Endothelial cell of umbilical vein (primary cell): ENCODE data around the gene ANKRD33B. TPM values are rescaled to one million over a fixed set of nuclear protein-coding genes. Genes with fewer than 3 reads are reported as not detected.

Experiments used
- BruUV-seq: library from RNA; stranded (reverse); fragments of 400-500 nt; replicated peaks from 2 replicates; lab custom pipeline; 2021; lab: Mats Ljungman, UMichigan
- CTCF ChIA-PET: fragments of 300-600, 350-600 bp; sonication (Branson Sonifier 250); formaldehyde crosslinking; loops from one replicate; lab custom pipeline; 2021; ENCODE audit warnings: antibody characterized with exemption, inconsistent platforms; lab: Charles Lee
- POLR2A ChIA-PET: fragments of 300-600, 350-600 bp; sonication (Branson Sonifier 250); formaldehyde crosslinking; loops from one replicate; lab custom pipeline; 2021; ENCODE audit warnings: antibody characterized with exemption, inconsistent platforms; lab: Charles Lee
- DNase-seq: peaks from one replicate; pipeline ENCODE4 v3.0.0-alpha.2; 2011; ENCODE audit warnings: low read depth, low spot score
- FAIRE-seq: peaks from 2 replicates; lab custom pipeline; 2011; peaks lifted over from hg19 to GRCh38; lab: Jason Lieb, UNC
- H2AFZ ChIP-seq: 2 replicates; pipeline ENCODE4 v1.6.0; 2012; ENCODE audit warnings: low read depth, low read length, control low read depth, inconsistent platforms
- H3K27ac ChIP-seq: 2 replicates; pipeline ENCODE4 v1.5.1; 2011; ENCODE audit warnings: low read depth, mild to moderate bottlenecking, control low read depth, low read length, moderate library complexity; ENCODE audit not compliant: insufficient read depth
- H3K27me3 ChIP-seq, 2 experiments: 2 replicates each; pipeline versions ENCODE4 v1.6.0 to v1.6.1; 2011; ENCODE audit warnings: low read length in 2 of 2, mixed read lengths in 1 of 2; ENCODE audit not compliant: control insufficient read depth in 2 of 2, insufficient read depth in 2 of 2
- H3K36me3 ChIP-seq, 2 experiments: 2 replicates in 1 of 2; 3 replicates in 1 of 2; pipeline ENCODE4 v1.5.1; 2011; ENCODE audit warnings: low read length in 2 of 2, mild to moderate bottlenecking in 1 of 2, moderate library complexity in 1 of 2; ENCODE audit not compliant: control insufficient read depth in 2 of 2, insufficient read depth in 2 of 2; ENCODE audit errors: extremely low read depth in 1 of 2
- H3K4me1 ChIP-seq: 3 replicates; pipeline ENCODE4 v1.5.1; 2011; ENCODE audit warnings: mild to moderate bottlenecking, low read length; ENCODE audit not compliant: control insufficient read depth, insufficient read depth; ENCODE audit errors: extremely low read depth
- H3K4me2 ChIP-seq: 2 replicates; pipeline ENCODE4 v1.6.1; 2011; ENCODE audit warnings: low read length, control low read depth, mixed read lengths; ENCODE audit not compliant: insufficient read depth
- H3K4me3 ChIP-seq, 3 experiments: fragments of 200-600 bp in 1 of 3; sonication (generic), shearing (Covaris generic) in 1 of 3; replicated peaks in 1 of 3; 2 replicates each; pipeline ENCODE4 v1.5.1; 2011 to 2016; ENCODE audit warnings: control low read depth in 3 of 3, low read length in 3 of 3, mild to moderate bottlenecking in 2 of 3, inconsistent platforms in 1 of 3, low read depth in 1 of 3, moderate library complexity in 1 of 3; ENCODE audit not compliant: insufficient read depth in 1 of 3
- H3K79me2 ChIP-seq: 2 replicates; pipeline ENCODE4 v1.6.0; 2012; ENCODE audit warnings: low read length, inconsistent platforms; ENCODE audit not compliant: control insufficient read depth, insufficient read depth
- H3K9ac ChIP-seq: replicated peaks from 2 replicates; pipeline ENCODE3; 2011; ENCODE audit warnings: low read length, control low read depth; ENCODE audit not compliant: insufficient read depth; ENCODE audit errors: extremely low read depth
- H3K9me1 ChIP-seq: replicated peaks from 3 replicates; pipeline ENCODE4 v1.6.0; 2011; ENCODE audit warnings: mild to moderate bottlenecking, low read length; ENCODE audit not compliant: control insufficient read depth, insufficient read depth; ENCODE audit errors: extremely low read depth
- H3K9me3 ChIP-seq: replicated peaks from 2 replicates; pipeline ENCODE4 v1.5.1; 2012; ENCODE audit warnings: low read length, inconsistent platforms; ENCODE audit not compliant: control insufficient read depth, insufficient read depth
- H4K20me1 ChIP-seq: replicated peaks from 2 replicates; pipeline ENCODE3; 2011; ENCODE audit warnings: mild to moderate bottlenecking, low read length; ENCODE audit not compliant: control insufficient read depth, insufficient read depth; ENCODE audit errors: extremely low read depth
- EZH2 ChIP-seq: IDR thresholded peaks from 2 replicates; pipeline ENCODE4 v1.6.1; 2012; ENCODE audit warnings: borderline replicate concordance, low read depth, mild to moderate bottlenecking, moderate library complexity, low read length, inconsistent platforms; ENCODE audit not compliant: severe bottlenecking
- FOS ChIP-seq: IDR thresholded peaks from 2 replicates; pipeline ENCODE4 v1.6.1; 2011; ENCODE audit warnings: mild to moderate bottlenecking, low read length, moderate library complexity, borderline replicate concordance; ENCODE audit not compliant: insufficient read depth
- GATA2 ChIP-seq: IDR thresholded peaks from 2 replicates; pipeline ENCODE4 v1.7.0; 2011; ENCODE audit warnings: low read depth, mild to moderate bottlenecking, moderate library complexity, mixed read lengths, low read length; ENCODE audit not compliant: insufficient read length, insufficient read depth
- JUN ChIP-seq: IDR thresholded peaks from 2 replicates; pipeline ENCODE4 v1.6.1; 2011; ENCODE audit warnings: borderline replicate concordance, low read depth; ENCODE audit not compliant: insufficient read length, insufficient read depth
- MAX ChIP-seq: IDR thresholded peaks from 2 replicates; pipeline ENCODE4 v1.6.1; 2011; ENCODE audit not compliant: insufficient read depth, insufficient read length
- MYC ChIP-seq: IDR thresholded peaks from one replicate; pipeline ENCODE4 v1.6.1; 2011; ENCODE audit warnings: mild to moderate bottlenecking, low read depth, low read length
- POLR2A ChIP-seq: IDR thresholded peaks from 2 replicates; pipeline ENCODE4 v1.6.1; 2012; ENCODE audit warnings: low read depth, mild to moderate bottlenecking, control low read depth, low read length
- POLR2AphosphoS5 ChIP-seq: IDR thresholded peaks from 2 replicates; pipeline ENCODE4 v1.6.1; 2012; ENCODE audit warnings: low read depth, mild to moderate bottlenecking, control low read depth, low read length, moderate library complexity; ENCODE audit not compliant: insufficient read depth
- dilution Hi-C: fragments of 300-500 bp; cut with MboI; formaldehyde crosslinking; loops from one replicate; pipeline ENCODE4 v1.15.0; 2019; ENCODE audit warnings: low sequenced_read_pairs; ENCODE audit not compliant: extremely low pct_ligation_motif_present
- intact Hi-C: fragments of 100-400 bp; cut with micrococcal nuclease; formaldehyde crosslinking; loops from one replicate; pipeline ENCODE4 v1.10.0; 2022
- polyA plus RNA-seq, 4 experiments: library from polyadenylated mRNA; depleted of rRNA in 3 of 4; stranded (reverse) in 3 of 4; unstranded in 1 of 4; fragments of >200 nt; gene quantifications; 2 replicates each; pipeline versions ENCODE4 v1.2.1 to v1.2.3, GENCODE V29; 2011 to 2012; ENCODE audit warnings: missing spikeins in 1 of 4
- total RNA-seq: library from RNA; stranded (reverse); gene quantifications from 2 replicates; pipeline ENCODE4 v1.2.3, GENCODE V29; 2021
- TF ChIP-seq, protein P1 (sequence below), 2 donors: IDR thresholded peaks; 1 replicate in 1 of 2; 2 replicates in 1 of 2; pipeline ENCODE4 v1.5.1; 2011; ENCODE audit warnings: low read length in 2 of 2, mild to moderate bottlenecking in 2 of 2, moderate library complexity in 2 of 2, control low read depth in 1 of 2, inconsistent platforms in 1 of 2, low read depth in 1 of 2; ENCODE audit not compliant: insufficient read depth in 1 of 2; ENCODE audit errors: extremely low read depth in 1 of 2

Gene ANKRD33B
- total and polyA plus RNA-seq, 2 donors (not counting 3 experiments of a cell fraction or from before 2014, with no cell fraction given), result 2.4 to 5.4 TPM

DNA sequence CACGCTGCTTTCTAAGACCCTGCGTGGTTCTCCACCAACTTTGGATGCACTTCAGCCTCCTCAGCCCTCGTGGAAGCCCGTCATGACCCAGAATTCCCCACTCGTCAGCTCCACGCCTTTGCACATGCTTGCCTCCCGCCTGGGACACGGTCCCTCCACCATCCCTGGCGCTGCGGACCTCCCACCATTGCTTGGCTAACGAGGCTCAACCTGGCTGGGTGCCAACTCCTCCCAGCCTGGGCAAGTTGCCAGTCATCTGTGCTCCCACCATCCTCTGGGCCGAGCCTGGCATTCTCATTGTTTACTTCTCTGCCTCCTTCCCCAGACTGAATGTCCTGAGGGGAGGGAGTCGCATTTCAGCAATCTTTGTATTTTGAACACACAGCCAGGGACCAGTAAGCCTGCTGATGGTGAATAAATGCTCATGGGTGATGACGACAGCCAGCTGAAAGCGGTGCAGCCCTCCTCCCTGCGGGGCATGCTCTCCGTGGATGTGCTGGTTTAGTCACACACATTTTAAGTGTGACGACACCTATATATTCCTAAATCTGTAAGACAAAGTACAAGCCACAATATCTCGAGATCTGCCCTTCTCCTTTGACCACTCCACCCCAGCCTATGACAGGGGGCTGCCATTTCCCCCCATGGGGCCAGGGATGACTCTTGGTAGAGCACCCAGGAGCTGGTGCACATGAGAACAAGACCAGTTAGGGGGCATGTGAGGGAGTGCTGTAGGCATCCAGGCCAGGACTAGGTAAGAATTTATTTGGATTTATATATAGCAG, 37.6 kb downstream of the ANKRD33B start:
- CTCF ChIA-PET, result interaction anchor here (0.8 to 1.9 kb wide), 5 partner anchors 9 to 149 kb away, joined by 3 to 10 read pairs (median 6); no protein-coding TSS in a partner anchor
- H3K79me2 ChIP-seq, result peaks cover 3% of the 10 kb centered on the region

More for the DNA sequence above, 37.6 kb downstream of the ANKRD33B start:
- POLR2A ChIA-PET, result no interaction called here
- Histone ChIP-seq H2AFZ (peak overlapping the region; percentile 59), H3K4me2 (peak overlapping the region; percentile 19), H3K36me3 (no peaks in the 10 kb centered on the region), H3K9ac (no peak overlapping the region), H3K9me3 (no peaks in the 10 kb centered on the region), H4K20me1 (no peaks in the 10 kb centered on the region), H3K4me1 (peaks cover 11% of the 10 kb centered on the region), H3K4me3 (no peak overlapping the region), H3K27me3 (no peaks in the 10 kb centered on the region), H3K9me1 (no peaks in the 10 kb centered on the region), H3K27ac (peak overlapping the region; percentile 39)
- TF ChIP-seq POLR2AphosphoS5 (peak; percentile 65), GATA2 (no peak), MYC (no peak), MAX (peak; percentile 61), POLR2A (no peak), EZH2 (no peak), FOS (no peak), JUN (no peak)
- TF ChIP-seq, protein P1, sequence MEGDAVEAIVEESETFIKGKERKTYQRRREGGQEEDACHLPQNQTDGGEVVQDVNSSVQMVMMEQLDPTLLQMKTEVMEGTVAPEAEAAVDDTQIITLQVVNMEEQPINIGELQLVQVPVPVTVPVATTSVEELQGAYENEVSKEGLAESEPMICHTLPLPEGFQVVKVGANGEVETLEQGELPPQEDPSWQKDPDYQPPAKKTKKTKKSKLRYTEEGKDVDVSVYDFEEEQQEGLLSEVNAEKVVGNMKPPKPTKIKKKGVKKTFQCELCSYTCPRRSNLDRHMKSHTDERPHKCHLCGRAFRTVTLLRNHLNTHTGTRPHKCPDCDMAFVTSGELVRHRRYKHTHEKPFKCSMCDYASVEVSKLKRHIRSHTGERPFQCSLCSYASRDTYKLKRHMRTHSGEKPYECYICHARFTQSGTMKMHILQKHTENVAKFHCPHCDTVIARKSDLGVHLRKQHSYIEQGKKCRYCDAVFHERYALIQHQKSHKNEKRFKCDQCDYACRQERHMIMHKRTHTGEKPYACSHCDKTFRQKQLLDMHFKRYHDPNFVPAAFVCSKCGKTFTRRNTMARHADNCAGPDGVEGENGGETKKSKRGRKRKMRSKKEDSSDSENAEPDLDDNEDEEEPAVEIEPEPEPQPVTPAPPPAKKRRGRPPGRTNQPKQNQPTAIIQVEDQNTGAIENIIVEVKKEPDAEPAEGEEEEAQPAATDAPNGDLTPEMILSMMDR (IDR thresholded peaks at IDR 0.05; ENCODE audit: extremely low read depth in 1 of 2, insufficient read depth in 1 of 2, low read depth in 1 of 2, low read length in 2 of 2), result no peak
- intact Hi-C loops (loop anchor here (1.0 kb wide), 3 partner anchors 24 to 37 kb away; partner anchors contain the start of gene ANKRD33B), dilution Hi-C loops (no loop called here)
- DNase-seq (peak; percentile 97), FAIRE-seq (peak; percentile 96)
- BruUV-seq, result no TSS peak
